DND-41 (cell line): ENCODE results near the gene TMEM151B.

Experiments
- ATAC-seq: fragments of 200-7000 bp; cut with Tn5 transposase; 3 replicates; pipeline ENCODE4 v1.9.1; 2021; ENCODE audit warnings: low read depth; ENCODE audit not compliant: insufficient read depth
- DNase-seq: peaks from one replicate; pipeline ENCODE4 v3.0.0-alpha.2; 2020
- H2AFZ ChIP-seq: 2 replicates; pipeline ENCODE4 v1.6.0; 2012; ENCODE audit warnings: low read depth, low read length
- H3K27ac ChIP-seq: 2 replicates; pipeline ENCODE4 v1.5.1; 2012; ENCODE audit warnings: low read length, inconsistent platforms
- H3K27me3 ChIP-seq: fragments of 200-600 bp; sonication (generic); 2 replicates; pipeline ENCODE4 v1.6.0; 2012; ENCODE audit warnings: low read length, mild to moderate bottlenecking, inconsistent platforms; ENCODE audit not compliant: insufficient read depth, poor library complexity
- H3K36me3 ChIP-seq: 2 replicates; pipeline ENCODE4 v1.5.1; 2012; ENCODE audit warnings: low read length, inconsistent platforms; ENCODE audit not compliant: insufficient read depth
- H3K4me1 ChIP-seq: 2 replicates; pipeline ENCODE4 v1.5.1; 2012; ENCODE audit warnings: mild to moderate bottlenecking, low read length; ENCODE audit not compliant: insufficient read depth
- H3K4me2 ChIP-seq: 2 replicates; pipeline ENCODE4 v1.6.0; 2012; ENCODE audit warnings: mild to moderate bottlenecking, moderate library complexity, low read length, inconsistent platforms; ENCODE audit not compliant: insufficient read depth
- H3K4me3 ChIP-seq, 2 experiments: fragments of 200-600 bp in 1 of 2; shearing (Covaris generic) in 1 of 2; 2 replicates each; pipeline ENCODE4 v1.5.1; 2012 to 2016; ENCODE audit warnings: inconsistent platforms in 2 of 2, low read length in 2 of 2, mild to moderate bottlenecking in 2 of 2, low read depth in 1 of 2, moderate library complexity in 1 of 2
- H3K79me2 ChIP-seq: 2 replicates; pipeline ENCODE4 v1.6.0; 2012; ENCODE audit warnings: low read length, inconsistent platforms; ENCODE audit not compliant: insufficient read depth
- H3K9ac ChIP-seq: 2 replicates; pipeline ENCODE4 v1.6.0; 2012; ENCODE audit warnings: low read depth, mild to moderate bottlenecking, inconsistent platforms, low read length, moderate library complexity
- H3K9me3 ChIP-seq: 2 replicates; pipeline ENCODE4 v1.5.1; 2012; ENCODE audit warnings: low read length, moderate library complexity, mild to moderate bottlenecking, inconsistent platforms; ENCODE audit not compliant: insufficient read depth, severe bottlenecking
- H4K20me1 ChIP-seq: 2 replicates; pipeline ENCODE4 v1.6.0; 2012; ENCODE audit warnings: low read length; ENCODE audit not compliant: insufficient read depth
- EZH2 ChIP-seq: IDR thresholded peaks from 3 replicates; pipeline ENCODE4 v1.6.1; 2012; ENCODE audit warnings: borderline replicate concordance, low read depth, mild to moderate bottlenecking, moderate library complexity, low read length, inconsistent platforms; ENCODE audit not compliant: severe bottlenecking
- TF ChIP-seq, protein P1 (sequence below): IDR thresholded peaks from 2 replicates; pipeline ENCODE4 v1.5.1; 2012; ENCODE audit warnings: borderline replicate concordance, low read length, moderate library complexity, mild to moderate bottlenecking; ENCODE audit not compliant: poor library complexity, severe bottlenecking; ENCODE audit errors: extremely low read depth

Gene TMEM151B

DNA sequence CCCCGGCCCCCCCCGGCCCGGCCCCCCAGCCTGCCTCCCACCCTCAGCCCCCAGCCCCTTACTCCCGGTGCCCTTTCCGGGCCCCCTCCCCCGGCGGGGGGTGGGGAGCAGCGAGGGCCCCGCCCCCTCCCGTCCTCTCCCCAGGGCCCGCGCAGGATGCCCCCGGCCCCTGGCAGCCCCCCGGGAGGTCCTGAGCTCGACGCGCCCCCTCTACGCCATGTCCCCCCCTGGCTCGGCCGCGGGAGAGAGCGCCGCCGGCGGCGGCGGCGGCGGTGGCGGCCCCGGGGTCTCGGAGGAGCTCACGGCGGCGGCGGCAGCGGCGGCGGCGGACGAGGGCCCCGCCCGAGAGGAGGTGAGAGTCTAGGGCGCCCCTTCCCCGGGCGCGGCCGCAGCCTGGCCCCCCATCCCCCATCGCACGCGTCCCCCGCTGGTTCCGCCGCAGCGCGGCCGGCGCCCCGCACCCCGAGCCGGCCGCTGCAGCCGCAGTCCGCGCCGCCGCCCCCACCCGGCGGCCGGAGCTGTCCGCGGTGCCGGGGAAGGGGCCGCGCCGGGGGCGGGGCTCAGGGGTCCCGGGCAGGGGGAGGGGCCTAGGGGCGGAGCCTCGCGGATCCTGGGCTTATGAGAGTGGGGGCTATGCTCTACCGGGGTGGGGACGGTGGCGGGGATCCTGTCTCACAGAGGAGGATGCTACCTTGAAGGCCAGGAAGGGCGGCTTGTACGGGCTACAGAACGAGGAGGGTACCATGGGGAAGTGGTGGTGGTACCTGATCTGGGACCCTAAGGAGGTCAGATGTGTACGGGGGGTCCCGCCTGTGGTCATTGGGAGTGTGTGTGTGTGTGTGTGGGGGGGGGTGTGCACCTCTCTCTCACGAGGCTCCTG is 516 bp downstream of the TMEM151B start:
- peaks cover 4% of the 10 kb centered on the region for H3K4me1 ChIP-seq
- ATAC-seq (no peak), DNase-seq (no peak)
- H4K20me1 ChIP-seq, result peaks cover 12% of the 10 kb centered on the region; the same call in 1 of the 2 replicates
- H3K36me3 ChIP-seq, result no peaks in the 10 kb centered on the region
- H3K4me2 ChIP-seq, result no peak overlapping the region
- H3K27ac ChIP-seq, result no peak overlapping the region
- H3K9me3 ChIP-seq, result no peaks in the 10 kb centered on the region
- H3K4me3 ChIP-seq, result no peak overlapping the region
- no peaks in the 10 kb centered on the region for H3K27me3 ChIP-seq
- H3K9ac ChIP-seq, result no peak overlapping the region
- TF ChIP-seq, protein P1, sequence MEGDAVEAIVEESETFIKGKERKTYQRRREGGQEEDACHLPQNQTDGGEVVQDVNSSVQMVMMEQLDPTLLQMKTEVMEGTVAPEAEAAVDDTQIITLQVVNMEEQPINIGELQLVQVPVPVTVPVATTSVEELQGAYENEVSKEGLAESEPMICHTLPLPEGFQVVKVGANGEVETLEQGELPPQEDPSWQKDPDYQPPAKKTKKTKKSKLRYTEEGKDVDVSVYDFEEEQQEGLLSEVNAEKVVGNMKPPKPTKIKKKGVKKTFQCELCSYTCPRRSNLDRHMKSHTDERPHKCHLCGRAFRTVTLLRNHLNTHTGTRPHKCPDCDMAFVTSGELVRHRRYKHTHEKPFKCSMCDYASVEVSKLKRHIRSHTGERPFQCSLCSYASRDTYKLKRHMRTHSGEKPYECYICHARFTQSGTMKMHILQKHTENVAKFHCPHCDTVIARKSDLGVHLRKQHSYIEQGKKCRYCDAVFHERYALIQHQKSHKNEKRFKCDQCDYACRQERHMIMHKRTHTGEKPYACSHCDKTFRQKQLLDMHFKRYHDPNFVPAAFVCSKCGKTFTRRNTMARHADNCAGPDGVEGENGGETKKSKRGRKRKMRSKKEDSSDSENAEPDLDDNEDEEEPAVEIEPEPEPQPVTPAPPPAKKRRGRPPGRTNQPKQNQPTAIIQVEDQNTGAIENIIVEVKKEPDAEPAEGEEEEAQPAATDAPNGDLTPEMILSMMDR, result no peak
- TF ChIP-seq EZH2, result no peak
- no peak overlapping the region for H2AFZ ChIP-seq
- H3K79me2 ChIP-seq, result no peaks in the 10 kb centered on the region

- H3K4me2 ChIP-seq, result no peak overlapping the region
- no peaks in the 10 kb centered on the region for H3K27me3 ChIP-seq
- H3K9ac ChIP-seq, result no peak overlapping the region
- H3K4me1 ChIP-seq, result no peaks in the 10 kb centered on the region
- no peak overlapping the region for H2AFZ ChIP-seq
- H3K36me3 ChIP-seq, result no peaks in the 10 kb centered on the region
- DNase-seq, result no peak
- H4K20me1 ChIP-seq, result peaks cover 12% of the 10 kb centered on the region; the same call in 1 of the 2 replicates
- no peak overlapping the region for H3K27ac ChIP-seq
- no peaks in the 10 kb centered on the region for H3K9me3 ChIP-seq
- H3K79me2 ChIP-seq, result no peaks in the 10 kb centered on the region
- H3K4me3 ChIP-seq, result no peak overlapping the region
- no peak for ATAC-seq
- TF ChIP-seq, protein P1, result no peak
- TF ChIP-seq EZH2, result no peak
Measured at GRCh38 chr6:44271406-44271723, 1.1 kb downstream of the TMEM151B start.

GRCh38 chr6:44271914-44272313 is 1.7 kb downstream of the TMEM151B start:
- no peak for TF ChIP-seq EZH2
- TF ChIP-seq, protein P1, result no peak
- Histone ChIP-seq H3K27ac (no peak overlapping the region), H3K9me3 (no peaks in the 10 kb centered on the region), H3K4me1 (no peaks in the 10 kb centered on the region), H3K27me3 (no peaks in the 10 kb centered on the region), H2AFZ (no peak overlapping the region), H3K9ac (no peak overlapping the region), H3K36me3 (no peaks in the 10 kb centered on the region), H3K79me2 (no peaks in the 10 kb centered on the region), H3K4me3 (no peak overlapping the region), H4K20me1 (peaks cover 12% of the 10 kb centered on the region; the same call in 1 of the 2 replicates), H3K4me2 (no peak overlapping the region)
- DNase-seq, result no peak
- ATAC-seq, result no peak
